Stimulated activated CD8-positive, alpha-beta memory T cell treated with anti-CD3 and anti-CD28 coated beads, Interleukin-2, amount 100 ng/mL, for 48 hours (primary cell): ENCODE results near the gene TPST2.

Experiments used
- DNase-seq, 2 donors: peaks; one replicate each; pipeline ENCODE4 v3.0.0-alpha.2; 2020; ENCODE audit warnings: low read depth in 2 of 2

The TPST2 gene

DNA sequence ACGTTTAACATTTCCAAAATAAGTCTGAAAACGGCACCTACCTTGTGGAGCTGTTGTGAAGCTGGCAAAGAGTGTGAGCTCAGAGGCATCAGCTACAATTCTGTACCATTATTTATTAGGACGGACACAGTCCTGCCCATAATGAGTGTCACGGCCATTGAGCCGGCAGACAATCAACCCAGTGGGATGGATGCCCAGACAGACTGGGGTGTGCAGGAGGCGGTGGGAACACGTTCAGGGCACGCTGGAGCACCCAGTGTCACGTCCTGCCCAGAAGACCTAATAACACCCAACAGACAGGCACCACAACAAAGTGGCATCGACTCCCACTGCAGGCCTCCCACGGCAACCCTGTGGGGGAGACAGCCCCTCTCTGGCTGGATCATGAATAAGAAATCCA, 34.5 kb downstream of the TPST2 start:
- no peak for DNase-seq

DNA sequence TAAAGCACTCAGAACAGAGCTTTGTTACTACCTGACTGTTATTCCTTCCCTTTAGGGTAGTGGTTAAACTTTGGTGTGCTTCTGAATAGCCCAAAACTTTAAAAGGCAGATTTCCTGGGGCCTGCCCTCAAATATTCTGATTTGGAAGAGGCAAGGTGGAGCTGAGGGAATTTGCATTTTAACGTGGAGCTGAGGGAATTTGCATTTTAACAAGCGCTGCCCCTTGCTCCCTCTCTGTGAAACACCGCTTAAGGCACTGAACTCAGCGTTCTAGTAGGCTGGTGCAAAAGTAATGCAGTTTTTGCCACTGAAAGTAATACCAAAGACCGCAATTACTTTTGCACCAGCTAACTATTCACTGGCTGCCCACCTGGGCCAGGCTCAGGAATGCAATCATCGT, 35.0 kb downstream of the TPST2 start:
- DNase-seq: no peak

DNA sequence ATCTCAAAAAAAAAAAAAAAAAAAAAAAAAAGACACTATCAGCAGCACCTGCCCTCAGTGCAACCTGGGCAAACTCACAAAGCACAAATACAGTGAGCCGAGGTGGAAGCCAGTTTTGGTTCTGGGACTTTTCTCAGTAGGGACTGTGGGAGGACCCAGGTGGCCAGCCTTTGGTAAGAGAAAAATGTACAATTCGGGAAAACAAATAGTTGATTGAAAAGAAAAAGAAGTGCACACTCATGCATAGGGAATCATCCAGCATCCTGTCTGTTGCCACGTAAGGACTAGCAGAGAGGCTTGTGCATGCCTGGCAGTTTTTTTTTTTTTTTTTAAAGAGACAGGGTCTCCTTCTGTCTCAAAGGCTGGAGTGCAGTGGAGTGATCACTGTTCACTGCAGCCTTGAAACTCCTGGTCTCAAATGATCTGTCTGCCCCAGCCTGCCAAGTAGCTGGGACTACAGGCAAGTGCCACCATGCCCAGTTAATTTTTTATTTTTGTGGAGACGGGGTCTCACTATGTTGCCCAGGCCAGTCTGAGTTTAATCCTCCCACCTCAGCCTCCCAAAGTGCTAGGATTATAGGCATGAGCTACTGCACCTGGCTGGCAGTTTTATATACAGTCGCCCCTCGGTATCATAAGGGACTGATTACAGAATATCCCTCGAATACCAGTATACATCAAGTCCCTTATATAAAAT, 36.7 kb downstream of the TPST2 start:
- no peak for DNase-seq

DNA sequence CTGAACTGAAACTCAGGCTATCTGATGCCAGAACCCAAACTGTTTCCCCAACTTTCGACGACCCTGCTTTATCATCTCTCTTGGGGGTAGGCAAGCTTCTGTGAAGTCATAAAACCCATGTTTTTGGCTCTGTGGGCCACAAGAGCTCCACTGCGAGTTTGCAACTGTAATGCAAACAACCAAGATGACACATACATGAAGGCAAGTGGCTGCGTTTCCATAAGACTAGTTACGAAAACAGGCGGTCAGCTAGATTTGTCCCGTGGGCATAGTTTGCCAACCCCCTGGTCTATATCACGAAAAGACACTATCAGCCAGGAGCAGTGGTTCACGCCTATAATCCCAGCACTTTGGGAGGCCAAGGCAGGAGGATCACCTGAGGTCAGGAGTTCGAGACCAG, 37.5 kb downstream of the TPST2 start:
- no peak for DNase-seq

DNA sequence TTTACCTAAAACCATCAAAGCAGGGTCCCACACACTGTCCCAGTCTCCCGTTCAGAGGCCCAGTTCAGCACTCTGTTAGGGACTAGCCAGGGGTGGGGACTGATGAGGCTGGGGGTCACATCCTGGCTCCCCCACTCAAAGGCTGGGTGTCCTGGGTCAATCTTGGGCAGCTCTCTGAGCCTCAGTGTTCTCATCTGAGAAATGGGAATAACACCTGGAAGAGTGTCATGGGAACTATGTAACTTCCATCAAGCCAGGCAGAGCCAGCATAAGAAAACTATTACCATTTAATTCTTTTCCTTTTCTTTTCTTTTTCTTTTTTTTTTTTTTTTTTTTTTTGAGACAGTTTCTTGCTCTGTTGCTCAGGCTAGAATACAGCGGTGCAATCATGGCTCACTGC, 38.4 kb downstream of the TPST2 start:
- no peak for DNase-seq

DNA sequence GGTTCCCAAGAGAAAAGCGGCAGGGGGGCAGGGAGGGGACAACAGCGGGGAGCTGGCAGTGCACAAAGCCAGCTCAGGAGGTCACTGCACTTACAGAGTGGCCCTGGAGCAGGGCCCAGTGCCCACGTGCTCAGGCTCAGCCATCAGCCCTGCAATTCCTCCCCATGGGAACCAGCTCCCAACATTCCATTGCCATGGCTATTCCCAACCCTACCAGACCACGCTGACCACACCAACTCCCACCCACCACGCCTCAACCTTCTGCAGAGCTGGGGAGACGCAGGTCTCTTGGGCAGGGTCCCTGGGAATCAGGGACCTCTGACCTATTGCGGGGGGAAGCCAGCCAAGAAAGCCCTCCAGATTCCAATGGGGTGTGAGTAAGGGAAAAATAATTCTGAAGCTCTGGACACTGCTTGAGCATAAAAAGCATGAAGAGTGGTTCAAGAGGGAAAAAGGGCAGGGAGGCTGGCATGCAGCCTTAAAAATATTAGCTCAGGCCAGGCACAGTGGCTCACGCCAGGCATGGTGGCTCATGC, 39.4 kb downstream of the TPST2 start:
- no peak for DNase-seq

DNA sequence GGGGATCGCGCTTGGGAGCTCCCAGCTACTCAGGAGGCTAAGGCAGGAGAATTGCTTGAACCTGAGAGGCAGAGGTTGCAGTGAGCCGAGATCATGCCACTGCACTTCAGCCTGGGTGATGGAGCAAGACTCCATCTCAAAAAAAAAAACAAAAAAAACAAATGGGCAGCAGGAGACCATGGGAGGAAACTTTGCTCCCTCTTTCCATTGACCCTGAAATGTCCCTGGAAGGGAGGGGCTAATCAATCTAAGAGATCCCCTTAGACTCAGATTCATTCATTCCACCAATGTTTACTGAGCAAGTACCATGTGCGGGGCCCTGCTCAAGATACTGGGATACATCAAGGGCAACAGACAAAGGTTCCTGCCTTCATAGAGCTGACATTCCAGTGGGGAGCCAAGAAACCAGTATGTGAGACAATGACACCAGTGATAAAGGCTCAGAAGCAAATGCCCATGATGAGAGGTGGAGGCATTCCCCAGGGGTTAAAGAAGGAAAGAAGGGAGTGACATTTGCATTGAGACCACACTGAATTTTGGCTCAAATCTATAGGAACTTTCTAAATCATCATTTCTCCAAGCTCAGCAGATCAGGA, 39.9 kb downstream of the TPST2 start:
- DNase-seq: no peak

DNA sequence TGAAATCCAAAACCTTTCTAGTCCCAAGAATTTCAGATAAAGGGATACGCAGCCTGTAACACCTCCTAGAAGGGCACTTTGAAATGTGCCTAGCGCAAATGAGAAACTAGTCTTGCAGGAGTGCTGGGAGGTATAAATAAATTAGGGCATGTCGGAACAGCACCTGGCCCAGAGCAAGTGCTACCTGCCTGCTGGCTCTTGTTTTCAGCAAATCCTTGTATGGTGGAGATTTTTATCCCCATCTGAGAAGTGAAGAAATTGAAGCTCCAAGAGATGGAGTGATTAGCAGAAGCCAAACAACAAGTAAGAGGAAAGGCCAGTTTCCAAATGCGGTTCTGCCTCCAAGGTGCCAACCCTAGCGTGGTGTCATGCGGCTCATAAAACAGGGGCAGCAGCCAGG, 40.9 kb downstream of the TPST2 start:
- DNase-seq: no peak

DNA sequence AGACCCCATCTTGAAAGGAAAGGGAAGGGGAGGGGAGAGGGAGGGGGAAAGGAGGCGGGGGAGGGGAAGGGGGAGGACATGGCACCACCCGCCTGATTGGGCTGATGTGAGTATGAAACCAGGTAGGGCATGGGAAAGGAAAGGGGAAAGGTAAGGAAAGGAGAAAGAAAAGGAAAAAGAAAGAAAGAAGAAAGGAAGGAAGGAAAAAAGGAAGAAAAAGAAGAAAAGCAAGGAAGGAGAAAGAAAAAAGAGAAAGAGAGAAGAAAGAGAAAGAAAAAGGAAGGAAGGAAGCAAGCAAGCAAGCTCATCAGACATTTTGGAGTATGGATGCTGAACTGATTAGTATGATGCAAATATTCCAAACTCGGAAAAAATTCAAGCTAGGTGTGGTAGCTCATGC, 41.6 kb downstream of the TPST2 start:
- no peak for DNase-seq

DNA sequence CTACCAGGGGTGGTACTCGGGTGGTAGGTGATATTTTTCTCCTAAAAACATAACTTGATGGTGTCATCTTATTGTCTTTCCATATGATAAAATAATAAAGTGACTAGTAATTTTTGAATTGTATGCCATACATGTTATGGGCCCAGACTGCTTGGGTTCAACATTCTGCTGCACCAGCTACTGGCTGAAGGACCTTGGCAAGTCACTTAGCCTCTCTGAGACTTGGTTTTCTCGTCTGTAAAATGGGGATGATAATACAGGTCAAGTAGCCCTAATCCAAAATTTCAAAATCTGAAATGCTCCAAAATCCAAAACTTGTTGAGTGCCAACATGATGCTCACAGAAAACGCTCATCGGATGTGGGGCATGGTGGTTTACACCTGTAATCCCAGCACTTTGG, 42.1 kb downstream of the TPST2 start:
- no peak for DNase-seq

DNA sequence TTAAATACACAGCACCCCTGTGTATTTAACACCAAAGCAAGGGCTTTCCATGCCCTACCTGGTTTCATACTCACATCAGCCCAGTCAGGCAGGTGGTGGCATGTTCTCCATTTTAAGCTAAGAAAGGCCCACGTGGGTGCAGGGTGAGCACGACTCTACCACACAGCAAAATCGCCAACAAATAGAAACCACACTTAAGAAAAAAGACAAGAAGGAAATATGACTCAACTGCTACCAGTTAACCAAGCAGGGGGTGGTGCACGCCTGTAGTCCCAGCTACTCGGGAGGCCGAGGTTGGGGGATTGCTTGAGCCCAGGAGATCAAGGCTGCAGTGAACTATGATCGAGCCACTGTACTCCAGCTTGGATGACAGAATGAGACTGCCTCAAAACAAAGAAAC, 42.5 kb downstream of the TPST2 start:
- DNase-seq: peak; percentile 7 to 13

DNA sequence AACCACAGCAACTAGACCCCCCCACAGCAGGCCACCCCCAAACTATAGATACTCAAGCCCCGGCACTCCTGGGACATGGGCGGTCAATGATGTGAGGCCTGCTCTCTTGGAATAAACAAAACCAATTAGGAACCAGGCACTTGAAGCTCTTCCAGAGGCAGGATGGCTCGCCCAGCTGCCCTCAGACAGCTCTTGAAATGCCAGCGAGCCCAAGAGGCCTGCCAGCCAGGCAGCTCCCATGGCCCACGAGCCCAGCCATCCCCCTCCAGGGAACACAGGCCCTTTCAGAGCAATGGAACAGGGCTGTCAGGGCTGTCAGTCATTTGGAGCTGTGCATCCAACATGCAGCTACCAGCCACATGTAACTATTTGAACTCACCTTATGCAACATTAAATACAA, 43.6 kb downstream of the TPST2 start:
- no peak for DNase-seq

DNA sequence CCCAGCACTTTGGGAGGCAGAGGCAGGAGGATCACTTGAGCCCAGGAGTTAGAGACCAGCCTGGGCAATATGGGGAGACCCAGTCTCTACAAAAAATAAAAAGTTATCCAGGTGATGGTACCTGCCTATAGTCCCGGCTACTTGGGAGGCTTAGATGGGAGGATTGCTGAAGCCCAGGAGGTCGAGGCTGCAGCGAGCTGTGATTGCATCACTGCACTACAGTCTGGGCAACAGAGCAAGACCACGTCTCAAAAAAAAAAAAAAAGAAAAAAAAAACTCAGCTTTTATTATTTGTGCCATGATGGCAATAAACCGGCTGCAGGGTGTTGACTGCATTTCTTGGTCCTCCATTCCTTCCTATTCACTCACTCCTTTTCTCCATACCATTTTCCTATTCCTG, 44.1 kb downstream of the TPST2 start:
- no peak for DNase-seq

DNA sequence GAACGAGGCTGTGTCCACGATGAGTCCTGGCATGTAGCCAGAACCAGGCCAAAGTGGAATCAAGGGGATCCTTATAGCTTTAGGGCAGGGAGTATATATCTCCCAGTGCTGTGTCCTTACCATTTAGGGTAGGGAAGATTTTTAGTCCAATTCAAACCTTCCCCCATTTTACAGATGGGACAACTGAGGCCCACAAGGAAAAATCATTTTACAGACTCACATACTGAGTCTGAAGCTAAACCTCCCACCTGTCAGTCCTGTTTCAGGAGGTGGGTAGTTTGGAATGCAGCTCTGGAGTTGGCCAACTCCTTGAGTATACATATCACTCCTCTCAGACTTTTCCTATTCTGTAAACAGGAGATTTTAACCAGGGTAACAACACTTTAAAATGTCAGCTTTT, 44.5 kb downstream of the TPST2 start:
- DNase-seq: no peak

DNA sequence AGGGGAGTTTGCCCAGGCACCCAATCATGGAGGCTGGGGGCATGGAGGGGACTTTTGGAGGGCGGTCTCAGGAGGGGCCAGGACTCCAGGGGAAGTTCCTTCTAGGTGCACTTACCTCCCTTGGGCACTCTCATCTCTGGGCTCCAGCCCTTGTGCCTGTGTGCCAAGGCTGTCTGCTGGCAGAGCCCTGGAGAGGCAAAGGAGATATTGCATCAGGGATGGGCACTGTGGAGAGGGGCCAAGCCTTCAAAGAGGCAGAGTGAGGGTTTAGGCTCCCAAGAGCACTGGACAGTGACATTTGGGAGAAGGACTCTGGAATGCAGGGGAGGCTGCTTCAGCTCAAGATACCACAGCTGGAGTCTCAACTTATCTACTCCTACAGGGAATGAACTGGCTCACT, 45.4 kb downstream of the TPST2 start:
- DNase-seq: no peak

DNA sequence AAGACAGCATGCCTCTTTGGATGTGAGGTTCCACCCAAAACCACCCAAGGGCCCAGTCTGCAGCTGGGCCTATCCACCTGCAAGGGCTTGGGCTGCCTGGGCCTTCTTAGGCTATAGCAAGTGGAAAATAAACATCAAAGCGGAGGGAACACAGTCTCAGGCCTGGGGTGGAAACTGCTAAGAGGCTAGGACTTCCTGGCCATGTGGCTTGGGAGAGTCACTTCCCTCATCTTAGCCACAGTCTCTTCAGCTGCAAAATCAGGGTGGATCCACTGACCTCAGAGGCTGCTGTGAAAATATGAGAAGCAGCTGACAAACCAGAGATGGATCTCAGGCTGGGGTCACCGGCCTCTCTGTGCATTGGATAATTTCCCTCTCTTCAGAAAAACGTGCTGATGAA, 47.1 kb downstream of the TPST2 start:
- no peak for DNase-seq

DNA sequence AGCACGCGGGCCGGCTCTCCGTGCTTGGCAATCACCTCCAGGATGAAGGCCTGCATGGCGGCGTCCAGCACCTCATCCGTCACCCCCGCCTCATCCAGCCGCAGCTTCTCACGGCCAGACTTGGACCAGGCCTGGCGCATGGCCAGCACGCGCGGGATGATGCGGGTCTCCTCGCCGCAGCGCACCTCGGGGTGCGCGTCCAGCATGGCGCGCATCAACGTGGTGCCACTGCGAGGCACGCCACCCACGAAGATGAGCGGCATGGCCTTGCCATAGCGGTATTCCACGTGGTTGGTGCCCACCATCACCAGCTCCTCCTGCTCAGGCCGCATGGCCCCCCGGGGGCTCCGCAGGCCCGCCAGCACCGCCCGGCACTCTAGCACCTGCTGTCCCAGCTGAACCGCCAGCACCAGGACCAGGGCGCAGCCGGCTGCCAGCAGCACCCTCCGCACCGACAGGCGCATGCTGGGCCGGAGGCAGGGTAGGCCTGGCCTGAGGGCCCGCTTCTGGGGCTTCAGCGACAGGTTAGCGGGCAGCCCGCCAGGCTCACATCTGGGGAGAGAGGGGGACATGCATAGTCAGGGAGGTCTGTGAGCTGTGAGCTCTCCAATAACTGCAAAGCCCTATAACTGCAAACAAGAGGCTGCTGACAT, 48.6 kb downstream of the TPST2 start:
- no peak for DNase-seq

DNA sequence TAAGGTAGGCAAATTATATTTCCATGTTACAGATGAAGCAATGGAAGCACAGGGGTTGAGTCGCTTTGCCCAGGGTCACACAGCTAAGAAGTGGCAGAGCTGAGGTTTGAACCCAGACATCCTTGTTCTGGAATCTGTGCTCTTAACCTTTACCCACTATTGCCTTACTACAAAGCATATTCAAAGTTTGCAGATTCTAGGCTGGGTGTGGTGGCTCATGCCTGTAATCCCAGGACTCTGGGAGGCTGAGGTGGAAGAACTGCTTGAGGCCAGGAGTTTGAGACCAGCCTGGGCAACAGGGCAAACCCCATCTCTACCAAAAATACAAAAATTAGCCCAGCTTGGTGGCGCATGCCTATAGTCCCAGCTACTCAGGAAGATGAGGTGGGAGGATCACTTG, 49.8 kb downstream of the TPST2 start:
- DNase-seq: no peak

DNA sequence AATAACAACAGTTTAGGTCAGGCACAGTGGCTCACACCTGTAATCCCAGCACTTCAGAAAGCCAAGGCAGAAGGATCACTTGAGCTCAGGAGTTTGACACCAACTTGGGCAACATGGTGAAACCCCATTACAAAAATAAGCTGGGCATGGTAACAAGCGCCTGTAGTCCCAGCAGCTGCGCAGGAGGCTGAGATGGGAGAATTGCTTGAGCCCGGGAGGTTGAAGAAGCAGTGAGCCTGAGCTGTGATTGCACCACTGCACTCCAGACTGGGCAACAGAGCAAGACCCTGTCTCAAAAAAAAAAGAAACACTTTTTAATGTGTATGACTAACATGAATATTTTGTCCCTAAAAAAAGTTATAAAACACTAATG, 53.2 kb downstream of the TPST2 start:
- no peak for DNase-seq

DNA sequence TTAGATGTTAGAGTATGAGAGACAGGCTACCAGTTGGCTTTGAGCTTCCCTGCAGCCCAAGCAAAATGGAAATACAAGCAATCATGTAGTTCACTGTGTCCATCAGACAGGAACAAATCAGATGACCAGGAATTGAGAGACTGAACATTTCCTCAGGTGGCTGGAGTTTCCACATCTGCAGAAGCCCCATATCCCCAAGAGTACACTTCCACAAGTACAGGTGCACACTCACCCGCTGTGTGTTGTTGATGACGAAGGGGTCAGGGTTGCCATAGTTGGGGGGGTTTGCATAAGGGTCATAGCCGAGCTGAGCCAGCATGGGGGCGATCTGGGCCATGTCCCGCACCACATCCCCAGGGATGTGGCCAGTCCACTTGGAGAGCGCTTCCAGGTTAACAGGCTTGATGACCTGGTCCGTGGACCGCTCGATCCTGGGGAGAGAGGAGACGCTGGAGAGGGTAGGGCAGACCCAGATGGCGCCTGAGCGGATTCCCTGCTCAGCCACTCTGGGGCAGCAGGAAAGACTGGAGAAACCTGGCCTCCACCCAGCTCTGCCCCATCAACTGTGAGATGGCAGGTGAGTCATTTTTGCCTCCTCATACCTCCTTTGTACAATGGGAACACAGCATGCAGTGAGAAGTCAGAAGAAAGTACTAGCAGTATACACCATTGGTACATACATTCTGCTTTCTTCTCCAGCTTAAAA, 53.7 kb downstream of the TPST2 start:
- no peak for DNase-seq

DNA sequence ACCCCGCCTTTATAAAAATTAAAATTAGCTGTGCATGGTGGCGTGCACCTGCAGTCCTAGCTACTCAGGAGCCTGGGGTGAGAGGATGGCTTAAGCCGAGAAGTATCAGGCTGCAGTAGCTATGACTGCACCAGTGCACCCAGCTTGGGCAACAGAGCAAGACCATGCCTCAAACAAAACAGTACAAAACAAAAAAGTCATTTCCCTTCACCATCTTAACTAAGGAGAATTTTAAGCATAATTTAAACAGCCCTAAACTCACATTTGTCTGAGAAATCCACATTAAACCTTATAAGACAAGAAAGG, 54.4 kb downstream of the TPST2 start:
- no peak for DNase-seq

DNA sequence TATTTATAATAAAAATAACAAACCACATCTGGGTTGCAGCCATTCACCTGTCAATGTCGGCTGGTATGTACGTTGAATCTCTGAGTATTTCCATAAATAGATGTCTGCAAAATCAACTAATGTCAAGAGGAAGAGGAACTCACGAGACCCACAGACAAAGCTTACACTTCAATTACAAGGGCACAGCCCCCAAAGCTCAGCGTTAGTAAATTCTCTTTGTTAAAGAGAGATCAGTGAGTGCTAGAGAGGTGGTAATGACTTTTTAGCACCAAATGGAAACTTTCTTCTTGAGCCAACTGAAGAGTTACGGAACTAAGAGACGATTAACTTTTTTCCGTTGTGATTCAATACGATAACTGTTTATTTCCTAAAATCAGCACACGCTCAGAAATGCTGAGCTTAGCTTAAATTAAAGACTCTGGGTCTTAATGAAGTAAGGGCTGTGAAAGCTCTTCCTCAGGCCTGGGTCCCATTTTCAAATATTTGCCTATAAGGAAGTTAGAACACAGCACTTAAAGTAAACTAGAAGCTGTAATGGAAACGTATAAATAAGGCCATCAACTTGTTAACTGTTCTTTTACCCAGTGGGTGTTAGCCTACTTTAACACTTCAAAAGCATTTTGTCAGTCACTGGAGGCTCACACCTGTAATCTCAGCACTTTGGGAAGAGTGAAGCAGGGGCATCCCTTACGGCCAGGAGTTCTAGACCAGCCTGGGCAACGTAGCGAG, 54.9 kb downstream of the TPST2 start:
- no peak for DNase-seq
